ENCODE data around the gene MCM3AP. TPM values are rescaled to one million over a fixed set of nuclear protein-coding genes. Genes with fewer than 3 reads are reported as not detected.
A peak's percentile ranks its signal among the peaks of the same experiment; 100 is the strongest.

The MCM3AP gene
- total RNA-seq, 1 donor: 60.9 TPM

DNA sequence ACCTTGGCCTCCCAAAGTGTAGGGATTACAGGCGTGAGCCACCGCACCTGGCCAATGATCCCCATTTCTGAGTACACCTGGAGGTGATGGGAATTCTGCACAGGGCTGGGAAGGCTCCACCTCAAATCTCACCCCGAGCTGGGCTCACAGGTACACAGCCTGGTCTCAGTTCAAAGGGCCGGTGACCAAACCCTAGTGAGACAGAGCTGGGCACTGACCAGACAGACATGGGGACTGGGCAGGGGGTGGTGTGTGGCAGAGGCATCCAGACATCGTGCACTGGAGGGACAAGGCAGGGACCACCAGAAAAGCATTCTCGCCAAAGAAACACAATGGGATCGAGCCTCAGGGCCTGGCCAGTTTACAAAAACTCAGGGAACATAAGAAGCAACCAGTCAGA is 74.0 kb downstream of the MCM3AP start:
- DNase-seq (ENCODE audit: low read depth): no peak
- TF ChIP-seq, protein P1, sequence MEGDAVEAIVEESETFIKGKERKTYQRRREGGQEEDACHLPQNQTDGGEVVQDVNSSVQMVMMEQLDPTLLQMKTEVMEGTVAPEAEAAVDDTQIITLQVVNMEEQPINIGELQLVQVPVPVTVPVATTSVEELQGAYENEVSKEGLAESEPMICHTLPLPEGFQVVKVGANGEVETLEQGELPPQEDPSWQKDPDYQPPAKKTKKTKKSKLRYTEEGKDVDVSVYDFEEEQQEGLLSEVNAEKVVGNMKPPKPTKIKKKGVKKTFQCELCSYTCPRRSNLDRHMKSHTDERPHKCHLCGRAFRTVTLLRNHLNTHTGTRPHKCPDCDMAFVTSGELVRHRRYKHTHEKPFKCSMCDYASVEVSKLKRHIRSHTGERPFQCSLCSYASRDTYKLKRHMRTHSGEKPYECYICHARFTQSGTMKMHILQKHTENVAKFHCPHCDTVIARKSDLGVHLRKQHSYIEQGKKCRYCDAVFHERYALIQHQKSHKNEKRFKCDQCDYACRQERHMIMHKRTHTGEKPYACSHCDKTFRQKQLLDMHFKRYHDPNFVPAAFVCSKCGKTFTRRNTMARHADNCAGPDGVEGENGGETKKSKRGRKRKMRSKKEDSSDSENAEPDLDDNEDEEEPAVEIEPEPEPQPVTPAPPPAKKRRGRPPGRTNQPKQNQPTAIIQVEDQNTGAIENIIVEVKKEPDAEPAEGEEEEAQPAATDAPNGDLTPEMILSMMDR (IDR thresholded peaks at IDR 0.05; ENCODE audit: insufficient read depth, low read depth, low read length): no peak
- H3K4me3 ChIP-seq (ENCODE audit: low read depth, low read length): no peak overlapping the region

DNA sequence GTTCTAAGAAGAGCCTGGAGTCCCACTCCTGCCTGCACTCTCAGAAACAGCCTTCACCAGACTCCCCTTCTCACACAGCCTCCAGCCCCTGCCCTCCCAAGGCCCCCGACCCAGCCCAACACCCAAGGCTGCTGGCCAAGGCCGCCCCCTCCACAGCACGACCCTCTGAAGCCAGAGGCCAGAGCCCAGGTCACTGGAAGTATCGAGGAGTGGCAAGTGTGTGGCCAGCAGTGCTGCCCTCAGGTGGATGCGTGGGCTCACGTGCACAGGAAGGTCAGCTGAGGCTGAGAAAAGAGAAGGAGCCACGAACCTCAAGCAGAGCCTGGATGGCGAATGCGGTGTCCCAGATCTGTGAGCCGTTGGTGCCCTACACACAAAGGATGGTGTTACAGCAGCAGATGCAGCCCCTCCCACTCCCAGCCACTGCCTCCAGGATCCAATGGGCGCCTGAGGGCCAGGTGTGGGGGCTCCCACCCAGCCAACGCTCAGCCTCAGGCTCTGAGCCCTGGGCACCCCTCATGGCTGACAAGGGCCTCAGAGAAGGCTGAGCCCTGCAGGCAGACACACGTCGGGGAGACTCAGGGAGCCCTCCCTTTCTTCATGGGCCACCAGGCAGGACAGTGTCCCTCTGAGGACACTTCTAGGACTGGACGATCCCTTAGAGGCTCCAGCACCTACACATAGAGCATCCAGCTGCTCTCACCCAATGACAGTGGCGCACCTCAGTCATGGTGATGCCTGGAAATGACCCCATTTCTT is 74.9 kb downstream of the MCM3AP start:
- TF ChIP-seq, protein P1 (IDR thresholded peaks at IDR 0.05; ENCODE audit: insufficient read depth, low read depth, low read length): peak; percentile 10
- DNase-seq (ENCODE audit: low read depth): no peak
- H3K4me3 ChIP-seq (ENCODE audit: low read depth, low read length): no peak overlapping the region

DNA sequence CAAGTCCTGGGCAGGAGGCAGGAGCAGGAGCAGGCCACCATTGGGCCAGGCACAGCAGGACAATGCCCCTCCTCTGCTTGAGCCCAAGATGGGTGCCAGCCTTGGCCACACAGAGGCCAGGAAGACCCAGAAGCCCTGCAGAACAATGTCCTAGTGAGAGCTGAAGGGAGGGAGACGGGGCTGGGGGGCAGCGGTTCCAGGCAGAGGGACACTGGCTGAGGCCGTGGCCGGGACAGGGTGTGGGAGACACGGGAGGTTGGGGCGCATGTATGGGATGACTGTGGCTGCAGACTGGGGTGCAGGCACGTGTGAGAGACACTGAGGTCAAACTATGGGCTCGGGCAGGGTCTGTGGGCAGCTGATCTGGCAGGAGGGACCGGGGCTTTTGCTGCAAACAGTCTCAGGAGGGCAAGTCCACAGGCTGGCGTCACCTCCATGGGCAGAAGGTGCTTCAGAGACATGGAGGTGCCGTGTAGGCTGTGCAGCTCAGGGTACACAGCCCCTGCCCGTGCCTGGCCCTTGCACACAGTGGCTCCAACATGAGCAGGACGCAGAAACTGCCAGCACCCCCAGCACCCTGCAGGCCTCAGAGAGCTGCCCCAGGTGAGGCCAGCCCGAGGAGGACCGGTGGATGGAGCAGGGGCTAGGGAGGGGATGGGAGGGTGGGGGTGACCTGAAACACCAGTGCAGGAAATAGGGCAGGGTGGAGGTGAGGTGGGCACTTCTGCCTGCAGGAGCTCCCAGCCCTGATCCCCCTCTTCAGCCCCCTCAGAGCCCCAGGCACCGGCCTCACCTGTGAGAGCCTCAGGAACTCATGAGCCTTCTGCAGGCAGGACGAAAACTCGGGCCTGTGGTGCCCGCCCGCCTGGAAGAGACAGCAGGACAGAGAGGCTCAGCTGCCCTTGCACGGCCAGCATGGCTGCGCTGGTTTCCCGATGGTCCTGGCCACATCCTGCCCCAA is 76.4 kb downstream of the MCM3AP start:
- H3K4me3 ChIP-seq (ENCODE audit: low read depth, low read length): no peak overlapping the region
- DNase-seq (ENCODE audit: low read depth): no peak
- TF ChIP-seq, protein P1 (IDR thresholded peaks at IDR 0.05; ENCODE audit: insufficient read depth, low read depth, low read length): no peak

DNA sequence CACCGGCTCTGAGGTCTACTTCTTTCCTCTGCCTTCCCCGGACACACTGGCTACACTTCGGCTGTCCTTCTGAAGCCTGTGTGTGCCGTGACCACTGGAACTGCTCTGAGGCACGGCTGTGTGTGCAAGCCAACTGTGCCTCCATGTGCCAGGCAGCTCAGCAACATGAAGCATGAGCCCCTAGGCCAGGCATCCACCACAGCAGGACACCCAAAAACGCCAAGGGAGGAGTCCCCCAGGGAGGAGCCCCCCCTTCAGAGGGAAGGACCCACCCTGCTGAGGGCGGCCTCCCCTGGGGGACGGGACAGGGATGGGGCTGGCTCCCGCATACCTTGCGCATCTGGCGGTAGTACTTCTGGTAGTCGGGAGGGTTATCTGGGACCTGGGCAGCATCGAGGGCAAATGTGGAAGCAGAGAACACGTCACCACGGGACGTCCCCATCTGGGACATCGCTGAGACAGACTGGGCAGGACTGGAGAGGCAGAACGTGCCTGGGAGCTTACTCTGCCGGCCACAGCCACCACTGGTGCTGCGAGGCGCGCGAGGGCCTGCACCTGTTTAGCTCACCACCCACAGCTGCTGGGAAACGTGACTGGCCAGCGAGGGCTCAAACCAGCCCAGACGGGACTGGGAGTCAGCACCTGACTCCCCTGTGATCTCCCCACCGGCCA is 77.4 kb downstream of the MCM3AP start:
- TF ChIP-seq, protein P1 (IDR thresholded peaks at IDR 0.05; ENCODE audit: insufficient read depth, low read depth, low read length): no peak
- H3K4me3 ChIP-seq (ENCODE audit: low read depth, low read length): no peak overlapping the region
- no peak for DNase-seq (ENCODE audit: low read depth)

DNA sequence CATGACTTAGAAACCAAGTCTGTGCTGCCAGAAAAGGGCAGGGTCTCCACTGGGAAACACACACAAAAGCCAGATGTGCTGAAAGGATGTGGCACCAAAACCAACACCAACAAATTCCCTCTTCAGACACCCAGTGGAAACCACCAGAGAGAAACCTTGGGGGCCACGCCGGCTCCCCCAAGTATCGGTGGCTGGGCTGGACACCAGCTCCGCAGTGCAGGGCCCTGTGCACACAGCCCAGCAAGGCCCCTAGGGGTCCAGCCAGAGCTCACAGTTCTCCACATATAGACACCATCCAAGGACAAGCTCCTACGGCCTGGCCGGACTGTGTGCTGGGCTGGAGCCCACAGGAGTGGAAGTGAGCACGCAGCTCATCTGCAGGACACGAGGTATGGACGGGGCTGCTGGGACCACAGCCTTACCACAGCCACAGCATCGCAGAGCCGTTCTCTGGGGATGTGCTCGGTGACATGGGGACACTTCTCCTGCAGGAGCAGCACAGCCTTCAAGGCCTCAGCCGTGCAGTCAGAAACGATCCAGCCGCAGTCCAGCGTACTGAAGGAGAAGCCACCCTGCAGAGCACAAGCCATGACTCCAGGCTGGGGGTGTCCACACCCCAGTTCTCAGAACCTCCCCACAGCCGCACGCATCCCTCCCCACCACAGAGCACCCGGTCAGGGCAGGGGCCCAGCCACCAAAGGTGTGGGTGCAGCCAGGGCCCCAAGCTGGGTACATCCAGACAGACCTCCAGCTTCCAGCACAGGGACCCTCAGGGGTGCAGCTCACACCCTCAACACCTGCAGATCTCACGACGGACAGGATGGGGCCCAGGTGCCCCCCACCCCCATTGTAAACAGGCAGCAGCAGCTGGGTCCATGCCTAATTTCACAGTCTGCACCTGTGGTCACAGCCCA is 78.1 kb downstream of the MCM3AP start:
- H3K4me3 ChIP-seq (ENCODE audit: low read depth, low read length): no peak overlapping the region
- no peak for DNase-seq (ENCODE audit: low read depth)
- TF ChIP-seq, protein P1 (IDR thresholded peaks at IDR 0.05; ENCODE audit: insufficient read depth, low read depth, low read length): no peak

All from fibroblast of villous mesenchyme (primary cell).